Measurements from ENCODE around the gene MIPOL1. TPM values are rescaled to one million over a fixed set of nuclear protein-coding genes. Genes with fewer than 3 reads are reported as not detected.
"Not testable (repeated sequence)": the region's sequence is repeated elsewhere in the genome, so short reads cannot be mapped to it uniquely, and the experiment has no call there.

MIPOL1 gene
- total and polyA plus RNA-seq, 5 donors = 3.9 to 13.2 (median 11.3) TPM

- Histone ChIP-seq H3K9me3 (ENCODE audit: control insufficient read depth, low read length) (no peaks in the 10 kb centered on the region), H3K27ac (ENCODE audit: low read length) (no peak overlapping the region), H3K27me3 (ENCODE audit: control insufficient read depth, insufficient read depth) (no peaks in the 10 kb centered on the region), H3K4me1 (ENCODE audit: control insufficient read depth, insufficient read depth, low read length) (no peaks in the 10 kb centered on the region), H3K4me3 (ENCODE audit: low read length) (no peak overlapping the region)
- intact Hi-C loops (cut with DNase I) = no loop called here
- DNase-seq = no peak
- WGBS = 93% methylated on average over 1 of the region's 1 CpG
- no peak for ATAC-seq
Measured at GRCh38 chr14:37551119-37551518, 353.4 kb downstream of the MIPOL1 start.

DNA sequence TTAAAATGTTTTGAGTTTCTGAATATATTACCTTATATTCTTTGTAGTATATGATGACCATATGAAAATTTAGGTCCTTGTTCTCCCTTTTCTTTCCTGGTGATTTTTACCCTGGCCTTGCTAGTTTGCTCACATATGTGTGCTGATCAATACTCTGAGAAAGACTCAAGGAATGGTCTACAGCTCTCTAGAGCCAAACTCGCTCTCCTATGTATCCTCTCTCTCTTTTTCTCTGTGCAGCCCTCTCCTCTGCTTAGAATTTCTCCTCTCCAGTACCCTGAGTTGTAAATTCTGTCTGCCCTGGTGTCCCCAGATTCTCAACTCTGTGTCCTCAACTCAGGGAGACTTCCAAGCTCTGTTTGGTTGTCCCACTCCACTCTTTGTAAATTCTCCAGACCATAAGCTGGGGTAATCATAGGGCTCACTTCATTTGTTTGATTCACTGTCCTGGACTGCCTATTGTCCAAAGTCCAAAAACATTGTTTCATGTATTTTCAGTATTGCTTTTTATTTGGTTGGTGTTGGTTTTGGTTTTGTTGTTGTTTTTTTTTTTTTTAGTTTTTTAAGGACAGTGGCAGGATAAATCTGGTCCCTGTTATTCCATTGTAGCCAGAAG lies 356.3 kb downstream of the MIPOL1 start:
- Histone ChIP-seq H3K9me3 (ENCODE audit: control insufficient read depth, low read length) (no peaks in the 10 kb centered on the region), H3K27ac (ENCODE audit: low read length) (no peak overlapping the region), H3K4me3 (ENCODE audit: low read length) (no peak overlapping the region), H3K4me1 (ENCODE audit: control insufficient read depth, insufficient read depth, low read length) (no peaks in the 10 kb centered on the region), H3K27me3 (ENCODE audit: control insufficient read depth, insufficient read depth) (no peaks in the 10 kb centered on the region)
- DNase-seq = no peak
- WGBS = 81% methylated on average over 1 of the region's 1 CpG
- no peak for ATAC-seq
- intact Hi-C loops (cut with DNase I) = no loop called here

DNA sequence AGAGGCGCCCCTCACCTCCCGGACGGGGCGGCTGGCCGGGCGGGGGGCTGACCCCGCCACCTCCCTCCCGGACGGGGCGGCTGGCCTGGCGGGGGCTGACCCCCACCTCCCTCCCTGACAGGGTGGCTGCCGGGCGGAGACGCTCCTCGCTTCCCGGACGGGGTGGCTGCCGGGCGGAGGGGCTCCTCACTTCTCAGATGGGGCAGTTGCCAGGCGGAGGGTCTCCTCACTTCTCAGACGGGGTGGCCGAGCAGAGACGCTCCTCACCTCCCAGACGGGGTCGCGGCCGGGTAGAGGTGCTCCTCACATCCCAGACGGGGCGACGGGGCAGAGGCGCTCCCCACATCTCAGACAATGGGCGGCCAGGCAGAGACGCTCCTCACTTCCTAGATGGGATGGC lies 357.9 kb downstream of the MIPOL1 start:
- DNase-seq = peak in 1 of 3 donors; percentile 55
- ATAC-seq = not testable (repeated sequence)

GRCh38 chr14:37558740-37559139 lies 361.0 kb downstream of the MIPOL1 start:
- Histone ChIP-seq H3K9me3 (ENCODE audit: control insufficient read depth, low read length) (no peaks in the 10 kb centered on the region), H3K27ac (ENCODE audit: low read length) (no peak overlapping the region), H3K27me3 (ENCODE audit: control insufficient read depth, insufficient read depth) (no peaks in the 10 kb centered on the region), H3K4me3 (ENCODE audit: low read length) (no peak overlapping the region), H3K4me1 (ENCODE audit: control insufficient read depth, insufficient read depth, low read length) (no peaks in the 10 kb centered on the region)
- DNase-seq (no peak), ATAC-seq (no peak)
- 93% methylated on average over 4 of the region's 4 CpGs for WGBS
- intact Hi-C loops (cut with DNase I) = no loop called here

More for the DNA sequence above, 357.9 kb downstream of the MIPOL1 start:
- intact Hi-C loops (cut with DNase I); H3K27me3 ChIP-seq (ENCODE audit: control insufficient read depth, insufficient read depth); H3K9me3 ChIP-seq (ENCODE audit: control insufficient read depth, low read length); H3K27ac ChIP-seq (ENCODE audit: low read length); H3K4me1 ChIP-seq (ENCODE audit: control insufficient read depth, insufficient read depth, low read length); H3K4me3 ChIP-seq (ENCODE audit: low read length): not testable (repeated sequence)
- WGBS = 94% methylated on average over 25 of the region's 33 CpGs

DNA sequence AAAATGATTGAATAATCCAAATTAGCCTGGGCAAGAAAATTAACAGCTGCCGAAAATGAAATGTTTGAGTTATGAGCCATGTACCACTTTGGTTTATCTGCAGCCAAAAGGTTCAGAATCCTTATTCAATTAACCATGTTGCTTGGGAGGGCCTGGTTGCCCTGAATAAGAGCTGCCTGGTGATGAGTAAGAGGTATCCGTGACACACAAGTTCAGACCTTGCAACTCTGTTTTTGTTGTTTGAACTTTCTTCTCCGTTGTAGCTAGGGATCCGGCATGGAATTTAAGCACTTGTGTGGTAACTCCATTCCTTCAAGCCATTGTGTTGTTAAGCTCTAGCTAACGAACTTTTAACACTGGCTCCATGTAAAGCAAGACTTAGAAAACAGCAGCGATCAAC lies 361.6 kb downstream of the MIPOL1 start:
- no peaks in the 10 kb centered on the region for H3K4me1 ChIP-seq (ENCODE audit: control insufficient read depth, insufficient read depth, low read length)
- intact Hi-C loops (cut with DNase I) = no loop called here
- ATAC-seq (no peak), DNase-seq (no peak)
- no peaks in the 10 kb centered on the region for H3K9me3 ChIP-seq (ENCODE audit: control insufficient read depth, low read length)
- H3K4me3 ChIP-seq (ENCODE audit: low read length) = no peak overlapping the region
- 77% methylated on average over 6 of the region's 6 CpGs for WGBS
- no peak overlapping the region for H3K27ac ChIP-seq (ENCODE audit: low read length)
- no peaks in the 10 kb centered on the region for H3K27me3 ChIP-seq (ENCODE audit: control insufficient read depth, insufficient read depth)

GRCh38 chr14:37563189-37563588 lies 365.5 kb downstream of the MIPOL1 start:
- no peaks in the 10 kb centered on the region for H3K4me1 ChIP-seq (ENCODE audit: control insufficient read depth, insufficient read depth, low read length)
- WGBS = 78% methylated on average over 2 of the region's 2 CpGs
- no peak for DNase-seq
- intact Hi-C loops (cut with DNase I) = no loop called here
- H3K27ac ChIP-seq (ENCODE audit: low read length) = no peak overlapping the region
- ATAC-seq = no peak
- H3K27me3 ChIP-seq (ENCODE audit: control insufficient read depth, insufficient read depth) = no peaks in the 10 kb centered on the region
- H3K9me3 ChIP-seq (ENCODE audit: control insufficient read depth, low read length) = no peaks in the 10 kb centered on the region
- H3K4me3 ChIP-seq (ENCODE audit: low read length) = no peak overlapping the region

GRCh38 chr14:37565550-37565949 lies 367.8 kb downstream of the MIPOL1 start:
- ATAC-seq (no peak), DNase-seq (no peak)
- Histone ChIP-seq H3K4me1 (ENCODE audit: control insufficient read depth, insufficient read depth, low read length) (no peaks in the 10 kb centered on the region), H3K9me3 (ENCODE audit: control insufficient read depth, low read length) (no peaks in the 10 kb centered on the region), H3K27me3 (ENCODE audit: control insufficient read depth, insufficient read depth) (no peaks in the 10 kb centered on the region), H3K27ac (ENCODE audit: low read length) (no peak overlapping the region), H3K4me3 (ENCODE audit: low read length) (no peak overlapping the region)
- WGBS = 80% methylated on average over 1 of the region's 1 CpG
- intact Hi-C loops (cut with DNase I) = no loop called here

GRCh38 chr14:37566811-37567371 lies 369.2 kb downstream of the MIPOL1 start:
- WGBS = 35% methylated on average over 3 of the region's 3 CpGs
- H3K4me1 ChIP-seq (ENCODE audit: control insufficient read depth, insufficient read depth, low read length) = no peaks in the 10 kb centered on the region
- H3K9me3 ChIP-seq (ENCODE audit: control insufficient read depth, low read length) = no peaks in the 10 kb centered on the region
- no peak overlapping the region for H3K4me3 ChIP-seq (ENCODE audit: low read length)
- no peak for DNase-seq
- H3K27ac ChIP-seq (ENCODE audit: low read length) = no peak overlapping the region
- intact Hi-C loops (cut with DNase I) = no loop called here
- no peaks in the 10 kb centered on the region for H3K27me3 ChIP-seq (ENCODE audit: control insufficient read depth, insufficient read depth)
- no peak for ATAC-seq

DNA sequence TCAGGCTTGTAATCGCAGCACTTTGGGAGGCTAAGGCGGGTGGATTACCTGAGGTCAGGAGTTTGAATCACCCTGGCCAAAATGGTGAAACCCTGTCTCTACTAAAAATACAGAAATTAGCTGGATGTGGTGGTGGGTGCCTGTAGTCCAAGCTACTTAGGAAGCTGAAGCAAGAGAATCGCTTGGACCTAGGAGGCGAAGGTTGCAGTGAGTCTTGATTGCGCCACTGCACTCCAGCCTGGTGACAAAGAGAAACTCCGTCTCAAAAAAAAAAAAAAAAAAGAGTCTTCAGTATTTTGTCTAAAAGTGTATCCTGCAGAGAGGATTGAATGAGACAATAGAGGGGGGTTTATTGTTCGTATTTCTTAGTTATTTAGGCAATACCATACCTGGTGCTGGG lies 372.0 kb downstream of the MIPOL1 start:
- Histone ChIP-seq H3K9me3 (ENCODE audit: control insufficient read depth, low read length) (no peaks in the 10 kb centered on the region), H3K4me3 (ENCODE audit: low read length) (no peak overlapping the region), H3K27ac (ENCODE audit: low read length) (no peak overlapping the region), H3K4me1 (ENCODE audit: control insufficient read depth, insufficient read depth, low read length) (no peaks in the 10 kb centered on the region), H3K27me3 (ENCODE audit: control insufficient read depth, insufficient read depth) (no peaks in the 10 kb centered on the region)
- DNase-seq (no peak), ATAC-seq (no peak)
- WGBS = 89% methylated on average over 7 of the region's 7 CpGs
- intact Hi-C loops (cut with DNase I) = no loop called here

DNA sequence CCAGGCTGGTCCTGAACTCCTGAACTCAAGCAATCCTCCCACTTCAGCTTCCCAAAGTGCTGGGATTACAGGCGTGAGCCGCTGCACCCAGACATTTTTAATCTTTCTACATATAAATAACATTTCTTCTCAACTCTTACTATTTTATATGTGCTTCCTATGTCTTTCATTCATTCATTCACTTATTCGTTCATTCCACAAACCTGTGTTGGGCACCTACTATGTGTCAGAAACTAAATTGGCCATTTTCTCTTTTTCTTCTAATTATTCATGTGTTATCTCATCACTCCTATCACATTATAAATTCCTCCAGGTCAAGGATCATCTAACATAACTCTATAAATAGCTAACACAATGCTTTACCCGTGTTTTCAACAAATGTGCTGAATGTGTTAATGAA lies 373.7 kb downstream of the MIPOL1 start:
- H3K27me3 ChIP-seq (ENCODE audit: control insufficient read depth, insufficient read depth) = no peaks in the 10 kb centered on the region
- H3K27ac ChIP-seq (ENCODE audit: low read length) = no peak overlapping the region
- H3K4me1 ChIP-seq (ENCODE audit: control insufficient read depth, insufficient read depth, low read length) = no peaks in the 10 kb centered on the region
- intact Hi-C loops (cut with DNase I) = no loop called here
- H3K4me3 ChIP-seq (ENCODE audit: low read length) = no peak overlapping the region
- 88% methylated on average over 4 of the region's 4 CpGs for WGBS
- no peaks in the 10 kb centered on the region for H3K9me3 ChIP-seq (ENCODE audit: control insufficient read depth, low read length)
- ATAC-seq (no peak), DNase-seq (no peak)

- ATAC-seq = no peak
- no peak for DNase-seq
- H3K27ac ChIP-seq (ENCODE audit: low read length) = no peak overlapping the region
- H3K27me3 ChIP-seq (ENCODE audit: control insufficient read depth, insufficient read depth) = no peaks in the 10 kb centered on the region
- WGBS = 80% methylated on average over 2 of the region's 2 CpGs
- intact Hi-C loops (cut with DNase I) = no loop called here
- H3K9me3 ChIP-seq (ENCODE audit: control insufficient read depth, low read length) = no peaks in the 10 kb centered on the region
- H3K4me1 ChIP-seq (ENCODE audit: control insufficient read depth, insufficient read depth, low read length) = no peaks in the 10 kb centered on the region
- no peak overlapping the region for H3K4me3 ChIP-seq (ENCODE audit: low read length)
Measured at GRCh38 chr14:37573356-37573755, 375.6 kb downstream of the MIPOL1 start.

DNA sequence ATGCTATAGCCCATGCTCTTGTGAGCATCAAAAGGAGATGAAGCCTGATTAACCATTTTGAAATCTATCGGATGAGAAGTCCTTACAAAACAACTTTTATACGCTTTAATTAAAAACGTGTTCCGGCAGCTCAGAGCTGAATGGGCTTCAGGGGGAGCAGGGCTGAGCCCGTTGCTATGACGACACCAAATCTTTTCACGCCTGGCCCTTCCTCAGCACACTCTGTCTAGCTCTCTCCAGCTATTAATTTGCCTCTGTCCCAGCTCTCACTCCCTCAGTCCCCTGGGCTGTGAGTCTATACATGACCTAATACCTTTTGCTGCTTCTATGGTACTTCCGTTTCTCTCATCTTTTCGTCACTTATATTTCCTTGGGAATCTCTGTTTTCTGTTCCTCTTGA lies 381.5 kb downstream of the MIPOL1 start:
- H3K27me3 ChIP-seq (ENCODE audit: control insufficient read depth, insufficient read depth) = no peaks in the 10 kb centered on the region

More for the DNA sequence above, 381.5 kb downstream of the MIPOL1 start:
- H3K4me1 ChIP-seq (ENCODE audit: control insufficient read depth, insufficient read depth, low read length) = no peaks in the 10 kb centered on the region
- ATAC-seq (no peak), DNase-seq (no peak)
- H3K9me3 ChIP-seq (ENCODE audit: control insufficient read depth, low read length) = no peaks in the 10 kb centered on the region
- intact Hi-C loops (cut with DNase I) = no loop called here
- H3K27ac ChIP-seq (ENCODE audit: low read length) = no peak overlapping the region
- WGBS = 36% methylated on average over 9 of the region's 9 CpGs
- no peak overlapping the region for H3K4me3 ChIP-seq (ENCODE audit: low read length)

Data from right cardiac atrium (tissue), 5 donors.